Duodenal mucosa (tissue), 2 donors: ENCODE data around the gene TRIM66.

Source experiments
- H3K27ac ChIP-seq: one replicate; pipeline ENCODE4 v1.7.0; 2013; ENCODE audit warnings: low read depth, low read length
- H3K27me3 ChIP-seq, 2 donors: one replicate each; pipeline ENCODE4 v1.7.0; 2013; ENCODE audit warnings: low read length in 2 of 2, control low read depth in 1 of 2; ENCODE audit not compliant: insufficient read depth in 2 of 2, control insufficient read depth in 1 of 2
- H3K36me3 ChIP-seq, 2 donors: one replicate each; pipeline ENCODE4 v1.7.0; 2013; ENCODE audit warnings: low read length in 2 of 2, control low read depth in 1 of 2; ENCODE audit not compliant: insufficient read depth in 2 of 2, control insufficient read depth in 1 of 2
- H3K4me1 ChIP-seq, 2 donors: one replicate each; pipeline ENCODE4 v1.7.0; 2013; ENCODE audit warnings: low read length in 2 of 2, control low read depth in 1 of 2; ENCODE audit not compliant: insufficient read depth in 2 of 2, control insufficient read depth in 1 of 2
- H3K4me3 ChIP-seq, 2 donors: one replicate each; pipeline ENCODE4 v1.7.0; 2013; ENCODE audit warnings: low read length in 2 of 2, low read depth in 1 of 2
- H3K9ac ChIP-seq, 2 donors: one replicate each; pipeline ENCODE4 v1.7.0; 2013; ENCODE audit warnings: low read length in 2 of 2, low read depth in 1 of 2
- H3K9me3 ChIP-seq, 2 donors: one replicate each; pipeline ENCODE4 v1.7.0; 2013; ENCODE audit warnings: low read length in 2 of 2, control low read depth in 1 of 2; ENCODE audit not compliant: control insufficient read depth in 1 of 2

The TRIM66 gene

DNA sequence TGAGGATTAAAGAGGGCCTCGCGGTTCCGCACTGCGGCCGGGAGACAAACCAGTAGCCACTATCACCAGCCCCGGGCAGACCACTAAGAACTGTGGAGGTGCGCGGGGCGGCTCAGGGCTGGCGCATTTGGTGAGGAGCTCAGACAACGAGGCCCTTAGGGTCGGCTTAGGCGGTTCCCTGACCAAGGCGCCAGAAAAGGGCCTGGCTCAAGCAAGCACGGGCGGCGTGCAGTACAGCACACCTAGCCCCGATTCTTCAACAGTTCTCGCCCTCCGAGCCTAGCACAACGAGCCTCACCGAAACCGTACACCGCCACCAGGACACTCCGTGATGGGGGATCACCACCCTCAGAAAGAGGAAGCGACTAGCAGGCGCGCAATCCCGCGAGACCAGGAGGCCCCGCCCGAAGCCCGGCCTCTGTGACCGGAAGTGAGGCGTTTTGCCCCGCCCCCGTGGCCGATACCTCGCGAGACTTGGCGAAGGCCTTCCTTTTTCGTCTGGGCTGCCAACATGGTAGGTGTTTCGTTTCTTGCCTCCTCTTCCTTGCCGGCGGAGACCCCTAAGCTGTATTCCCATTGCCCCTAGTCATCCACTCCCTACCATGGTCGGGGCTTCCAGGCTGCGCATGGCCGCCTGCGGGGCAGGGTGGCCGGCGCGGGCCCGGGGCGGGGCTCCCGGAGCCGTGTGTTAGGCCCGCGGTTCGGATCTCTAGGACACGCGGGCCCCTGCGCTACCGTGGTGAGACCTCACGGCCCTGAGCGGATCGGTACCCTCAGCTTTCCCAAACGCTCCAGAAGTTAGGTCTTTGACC lies at the start of gene TRIM66, which contains the start of gene RPL27A:
Gene TRIM66, minus strand, starts transcription at position 363 of the 812 bp plus-strand sequence. CDS start 10,391 bp downstream, outside the sequence.
Gene RPL27A, plus strand, starts transcription at position 490 of the 812 bp plus-strand sequence. Its CDS starts 22 bp downstream, at position 512.
- H3K9me3 ChIP-seq = no peaks in the 10 kb centered on the region
- peak within 1 kb of the TSS; percentile 83 for H3K27ac ChIP-seq
- H3K36me3 ChIP-seq = peaks cover 24 to 45% of the 10 kb centered on the region in 2 donors
- peaks cover 19 to 22% of the 10 kb centered on the region in 2 donors for H3K4me1 ChIP-seq
- H3K9ac ChIP-seq = peak within 1 kb of the TSS; percentile 95 to 97
- H3K4me3 ChIP-seq = peak within 1 kb of the TSS; percentile 86 to 96
- H3K27me3 ChIP-seq = no peaks in the 10 kb centered on the region

DNA sequence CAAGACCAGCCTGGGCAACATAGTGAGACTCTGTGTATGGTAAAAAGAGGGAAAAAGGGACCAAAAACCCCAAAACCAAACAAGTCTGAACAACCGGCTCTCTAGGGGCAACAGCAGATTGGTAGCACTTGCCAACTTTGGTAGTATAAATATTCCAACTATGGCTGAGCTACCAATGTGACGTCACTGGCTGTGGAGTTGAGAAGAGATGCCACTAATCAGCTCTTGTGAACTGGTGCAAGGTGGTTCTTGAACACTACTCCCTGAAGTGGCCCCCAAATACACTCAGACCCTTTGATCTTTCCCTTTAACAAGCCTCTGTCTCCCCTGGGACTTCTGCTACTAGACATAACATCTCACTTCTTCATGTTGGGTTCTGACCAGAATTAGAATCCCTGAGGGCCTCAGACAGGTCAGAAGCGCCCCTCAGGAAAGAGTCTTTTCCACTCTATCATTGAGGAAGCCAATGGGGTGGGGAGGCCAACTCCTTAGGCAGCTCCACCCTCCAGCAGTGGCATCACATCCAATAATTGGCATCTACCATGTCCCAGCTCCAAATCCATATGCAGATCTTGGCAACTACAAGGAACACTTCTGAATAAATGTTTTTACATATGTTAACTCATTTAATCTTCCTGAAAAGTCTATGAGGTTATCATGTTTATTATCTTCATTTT lies 49.3 kb upstream of the TRIM66 start:
- Histone ChIP-seq H3K4me3 (no peak overlapping the region), H3K9ac (no peak overlapping the region), H3K9me3 (no peaks in the 10 kb centered on the region), H3K27me3 (no peaks in the 10 kb centered on the region), H3K4me1 (peaks cover 25 to 27% of the 10 kb centered on the region in 2 donors), H3K27ac (no peak overlapping the region), H3K36me3 (peaks cover 5 to 14% of the 10 kb centered on the region in 2 donors)

- Histone ChIP-seq H3K9ac (no peak overlapping the region), H3K9me3 (no peaks in the 10 kb centered on the region), H3K36me3 (peaks cover 9 to 13% of the 10 kb centered on the region in 2 donors), H3K4me1 (peaks cover 25 to 27% of the 10 kb centered on the region in 2 donors), H3K27me3 (no peaks in the 10 kb centered on the region), H3K27ac (no peak overlapping the region), H3K4me3 (no peak overlapping the region)
Observed at GRCh38 chr11:8730697-8731020, 48.2 kb upstream of the TRIM66 start.

DNA sequence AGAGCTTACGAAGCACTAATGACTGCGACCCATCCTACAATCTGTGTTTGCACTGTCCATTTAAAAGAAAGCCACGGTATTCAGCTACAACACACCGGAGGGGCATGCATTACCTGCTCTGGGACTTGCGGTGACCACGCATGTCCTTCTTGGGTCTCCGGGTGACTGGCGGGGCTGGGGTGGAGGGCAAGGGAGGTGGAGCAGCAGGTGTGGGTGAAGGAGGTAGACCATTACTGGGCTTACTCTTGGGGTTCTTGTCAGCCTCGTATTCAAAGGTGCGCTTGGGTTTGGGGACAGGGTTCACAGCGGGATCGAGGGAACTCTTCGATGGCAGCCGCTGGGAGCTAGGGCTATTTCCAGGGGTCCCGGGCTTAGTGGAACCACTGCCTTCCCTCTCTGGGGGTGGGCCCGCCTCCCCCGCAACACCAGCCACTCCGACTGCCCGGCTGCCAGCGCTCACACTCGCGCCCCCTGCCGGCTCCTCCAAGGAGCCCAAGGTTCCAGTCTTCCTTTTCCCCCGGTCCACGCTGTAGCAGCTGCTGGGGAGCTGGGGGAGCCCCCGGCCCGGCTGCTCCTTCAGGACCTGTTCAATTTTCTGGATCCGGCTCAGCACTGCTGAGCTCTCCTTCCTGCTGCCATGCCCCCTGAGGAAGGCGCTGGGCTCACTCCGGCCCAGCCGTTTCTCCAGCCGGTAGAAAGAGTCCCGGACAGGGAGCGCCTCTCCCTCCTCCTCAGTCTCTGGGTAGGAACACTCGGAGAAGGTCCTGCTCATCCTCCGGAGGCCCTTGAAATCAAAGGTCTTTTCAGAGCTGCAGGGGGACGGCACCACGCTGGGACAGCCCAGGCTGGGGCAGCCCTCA lies 47.6 kb upstream of the TRIM66 start:
- Histone ChIP-seq H3K9me3 (no peaks in the 10 kb centered on the region), H3K9ac (no peak overlapping the region), H3K36me3 (peaks cover 10 to 13% of the 10 kb centered on the region in 2 donors), H3K27ac (no peak overlapping the region), H3K27me3 (no peaks in the 10 kb centered on the region), H3K4me3 (no peak overlapping the region), H3K4me1 (peaks cover 25 to 27% of the 10 kb centered on the region in 2 donors)

- H3K4me1 ChIP-seq = peaks cover 30% of the 10 kb centered on the region in 2 donors
- H3K9ac ChIP-seq = no peak overlapping the region
- no peak overlapping the region for H3K27ac ChIP-seq
- H3K36me3 ChIP-seq = peaks cover 10 to 16% of the 10 kb centered on the region in 2 donors
- H3K9me3 ChIP-seq = no peaks in the 10 kb centered on the region
- no peaks in the 10 kb centered on the region for H3K27me3 ChIP-seq
- no peak overlapping the region for H3K4me3 ChIP-seq
Observed at GRCh38 chr11:8729067-8729466, 46.6 kb upstream of the TRIM66 start.

DNA sequence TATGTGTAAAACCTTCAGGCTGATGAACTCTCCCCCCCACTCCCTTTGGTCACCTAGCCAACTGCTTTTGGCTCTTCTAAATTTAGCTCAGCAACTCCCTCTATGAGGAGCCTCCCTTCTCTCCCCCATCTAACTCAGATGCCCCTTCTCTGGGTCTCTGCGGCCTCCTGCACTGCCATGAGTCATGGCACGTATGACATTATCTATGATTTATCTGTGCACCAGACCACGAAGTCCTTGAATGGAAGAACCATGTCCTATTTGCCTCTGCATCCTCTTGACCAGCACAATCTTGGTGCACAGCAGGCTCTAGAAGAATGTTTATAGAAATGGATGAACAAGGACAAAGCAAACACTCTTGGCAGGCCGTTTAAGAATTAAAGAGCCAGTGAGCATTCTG lies 46.1 kb upstream of the TRIM66 start:
- Histone ChIP-seq H3K27ac (no peak overlapping the region), H3K27me3 (no peaks in the 10 kb centered on the region), H3K9me3 (no peaks in the 10 kb centered on the region), H3K9ac (no peak overlapping the region), H3K4me1 (peaks cover 25 to 28% of the 10 kb centered on the region in 2 donors), H3K4me3 (no peak overlapping the region), H3K36me3 (peaks cover 10 to 19% of the 10 kb centered on the region in 2 donors)

DNA sequence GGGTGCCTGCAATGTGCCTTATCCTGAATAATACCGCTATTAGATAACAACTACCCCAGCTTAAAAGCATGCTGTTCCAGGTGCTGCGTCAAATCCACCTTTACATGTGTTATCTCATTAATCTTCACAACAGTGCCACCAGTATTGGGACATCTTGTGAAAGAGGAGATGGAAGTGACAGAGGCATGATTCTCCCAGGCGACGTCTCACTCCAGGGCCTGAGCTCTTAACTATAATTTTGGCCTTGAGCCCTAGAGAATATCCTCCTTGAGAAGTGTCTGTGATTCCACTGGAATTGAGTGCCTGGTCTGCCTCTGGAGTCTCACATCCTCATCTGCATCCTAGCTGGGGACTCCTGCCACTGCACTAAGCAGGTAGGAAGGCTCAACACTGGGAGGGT lies 43.9 kb upstream of the TRIM66 start:
- no peaks in the 10 kb centered on the region for H3K27me3 ChIP-seq
- no peaks in the 10 kb centered on the region for H3K9me3 ChIP-seq
- no peak overlapping the region for H3K9ac ChIP-seq
- no peak overlapping the region for H3K4me3 ChIP-seq
- no peak overlapping the region for H3K27ac ChIP-seq
- peaks cover 10 to 25% of the 10 kb centered on the region in 2 donors for H3K36me3 ChIP-seq
- peaks cover 26 to 32% of the 10 kb centered on the region in 2 donors for H3K4me1 ChIP-seq

DNA sequence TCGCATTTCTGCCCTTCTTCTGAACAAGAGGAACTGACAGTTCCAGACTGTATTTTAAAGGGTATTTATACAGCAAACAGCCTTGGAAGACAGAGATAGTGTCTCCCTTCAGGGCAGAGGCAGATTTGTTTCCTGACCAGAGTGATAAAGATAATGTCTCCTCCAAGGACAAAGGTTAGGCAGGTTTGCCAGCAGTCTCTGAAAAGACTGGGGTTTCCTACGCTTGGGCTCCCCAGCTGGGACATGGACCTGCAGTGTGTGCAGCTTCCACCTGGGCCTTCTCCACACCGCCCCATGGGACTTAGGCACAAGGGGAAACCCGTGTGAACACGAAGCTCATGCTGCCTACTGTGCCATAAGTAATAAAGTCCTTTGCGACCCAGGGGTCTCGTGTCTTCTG lies 42.2 kb upstream of the TRIM66 start:
- H3K4me1 ChIP-seq = peaks cover 42 to 49% of the 10 kb centered on the region in 2 donors
- H3K9ac ChIP-seq = no peak overlapping the region
- no peaks in the 10 kb centered on the region for H3K27me3 ChIP-seq
- H3K9me3 ChIP-seq = no peaks in the 10 kb centered on the region
- H3K27ac ChIP-seq = no peak overlapping the region
- peaks cover 8 to 23% of the 10 kb centered on the region in 2 donors for H3K36me3 ChIP-seq
- H3K4me3 ChIP-seq = no peak overlapping the region

DNA sequence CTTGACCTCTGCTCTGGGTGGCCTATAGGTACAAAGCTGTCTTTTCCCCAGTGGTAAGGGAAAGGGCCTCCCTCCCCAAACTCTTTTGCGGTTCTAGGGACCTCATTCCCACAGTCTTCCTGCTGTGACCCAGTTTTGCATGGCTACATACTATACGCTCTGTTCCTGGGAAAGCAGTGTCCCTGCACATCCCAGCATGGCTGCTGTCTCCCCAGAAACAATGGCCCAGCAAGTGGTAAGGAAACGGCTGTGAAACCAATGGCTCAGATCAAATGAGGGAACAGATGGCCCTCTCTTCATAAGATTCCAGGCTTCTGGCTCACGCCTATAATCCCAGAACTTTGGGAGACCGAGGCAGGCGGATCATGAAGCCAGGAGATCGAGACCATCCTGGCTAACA lies 41.2 kb upstream of the TRIM66 start:
- Histone ChIP-seq H3K36me3 (peaks cover 5 to 19% of the 10 kb centered on the region in 2 donors), H3K9me3 (no peaks in the 10 kb centered on the region), H3K9ac (no peak overlapping the region), H3K4me3 (no peak overlapping the region), H3K27ac (no peak overlapping the region), H3K27me3 (no peaks in the 10 kb centered on the region), H3K4me1 (peaks cover 51 to 52% of the 10 kb centered on the region in 2 donors)
